Measurements from ENCODE around the gene TGFBR3L. TPM values are rescaled to one million over a fixed set of nuclear protein-coding genes. Genes with fewer than 3 reads are reported as not detected.
"Not testable (repeated sequence)": the region's sequence is repeated elsewhere in the genome, so short reads cannot be mapped to it uniquely, and the experiment has no call there.

TGFBR3L gene
- total and polyA plus RNA-seq, 3 donors from 2014 or later, result 1.2 to 2.2 TPM; not detected in 1

DNA sequence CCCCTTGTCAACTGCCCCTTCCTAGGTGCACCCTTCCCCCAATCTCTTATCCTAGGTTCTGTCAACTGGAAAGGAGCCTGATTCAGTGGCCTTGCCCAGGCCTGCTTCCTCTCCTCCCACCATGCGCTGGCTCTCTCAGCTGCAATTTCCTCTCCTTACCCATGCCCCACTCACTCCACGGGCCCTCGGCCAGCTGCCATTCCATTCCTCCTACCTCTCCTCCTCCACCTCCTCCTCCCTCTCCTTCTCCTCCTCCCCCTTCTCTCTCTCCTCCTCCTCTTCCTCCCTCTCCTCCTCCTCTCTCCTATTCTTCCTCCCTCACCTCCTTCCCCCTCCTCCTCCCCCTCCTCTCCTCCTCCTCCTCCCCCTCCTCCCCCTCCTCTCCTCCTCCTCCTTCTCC, 38.4 kb downstream of the TGFBR3L start:
- 34 to 41% methylated on average over 3 of the region's 3 CpGs for WGBS, 2 donors
- TF ChIP-seq, protein P1, sequence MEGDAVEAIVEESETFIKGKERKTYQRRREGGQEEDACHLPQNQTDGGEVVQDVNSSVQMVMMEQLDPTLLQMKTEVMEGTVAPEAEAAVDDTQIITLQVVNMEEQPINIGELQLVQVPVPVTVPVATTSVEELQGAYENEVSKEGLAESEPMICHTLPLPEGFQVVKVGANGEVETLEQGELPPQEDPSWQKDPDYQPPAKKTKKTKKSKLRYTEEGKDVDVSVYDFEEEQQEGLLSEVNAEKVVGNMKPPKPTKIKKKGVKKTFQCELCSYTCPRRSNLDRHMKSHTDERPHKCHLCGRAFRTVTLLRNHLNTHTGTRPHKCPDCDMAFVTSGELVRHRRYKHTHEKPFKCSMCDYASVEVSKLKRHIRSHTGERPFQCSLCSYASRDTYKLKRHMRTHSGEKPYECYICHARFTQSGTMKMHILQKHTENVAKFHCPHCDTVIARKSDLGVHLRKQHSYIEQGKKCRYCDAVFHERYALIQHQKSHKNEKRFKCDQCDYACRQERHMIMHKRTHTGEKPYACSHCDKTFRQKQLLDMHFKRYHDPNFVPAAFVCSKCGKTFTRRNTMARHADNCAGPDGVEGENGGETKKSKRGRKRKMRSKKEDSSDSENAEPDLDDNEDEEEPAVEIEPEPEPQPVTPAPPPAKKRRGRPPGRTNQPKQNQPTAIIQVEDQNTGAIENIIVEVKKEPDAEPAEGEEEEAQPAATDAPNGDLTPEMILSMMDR (IDR thresholded peaks at IDR 0.05), result no peak
- TF ChIP-seq POLR2A (IDR thresholded peaks at IDR 0.05), result no peak
- DNase-seq, result no peak
- H3K4me3 ChIP-seq, result no peak overlapping the region
- no peaks in the 10 kb centered on the region for H3K4me1 ChIP-seq
- no peaks in the 10 kb centered on the region for H3K36me3 ChIP-seq (ENCODE audit: low read depth, missing control alignments)
- intact Hi-C loops (cut with DNase I; ENCODE audit: low total_unique reads), result no loop called here
- H3K9me3 ChIP-seq, result no peaks in the 10 kb centered on the region
- H3K27me3 ChIP-seq, result no peaks in the 10 kb centered on the region
- H3K27ac ChIP-seq, result no peak overlapping the region

DNA sequence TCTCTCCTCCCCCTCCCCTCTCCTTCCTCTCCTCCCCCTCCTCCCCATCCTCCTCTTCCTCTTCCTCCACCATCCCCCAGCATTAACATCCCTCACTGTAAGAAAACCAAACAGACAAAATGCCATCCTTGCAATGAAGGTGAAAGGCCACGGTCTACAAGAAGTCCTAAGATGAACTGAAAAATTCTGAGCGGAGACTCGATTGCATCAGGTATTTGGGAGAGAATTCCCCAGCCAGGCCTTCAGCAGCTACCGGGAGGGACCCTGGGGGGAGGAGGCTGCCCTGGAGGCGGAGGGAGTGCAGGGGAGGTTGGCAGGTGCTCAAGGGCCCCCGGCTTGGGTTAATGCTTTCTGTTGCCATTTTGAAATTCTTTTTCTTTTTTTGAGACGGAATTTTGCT, 38.9 kb downstream of the TGFBR3L start:
- TF ChIP-seq, protein P1 (IDR thresholded peaks at IDR 0.05), result no peak
- TF ChIP-seq POLR2A (IDR thresholded peaks at IDR 0.05), result no peak
- intact Hi-C loops (cut with DNase I; ENCODE audit: low total_unique reads), result no loop called here
- Histone ChIP-seq H3K9me3 (no peaks in the 10 kb centered on the region), H3K36me3 (ENCODE audit: low read depth, missing control alignments) (no peaks in the 10 kb centered on the region), H3K27me3 (no peaks in the 10 kb centered on the region), H3K4me3 (no peak overlapping the region), H3K27ac (no peak overlapping the region), H3K4me1 (no peaks in the 10 kb centered on the region)
- no peak for DNase-seq
- 65 to 68% methylated on average over 7 of the region's 7 CpGs for WGBS, 2 donors

DNA sequence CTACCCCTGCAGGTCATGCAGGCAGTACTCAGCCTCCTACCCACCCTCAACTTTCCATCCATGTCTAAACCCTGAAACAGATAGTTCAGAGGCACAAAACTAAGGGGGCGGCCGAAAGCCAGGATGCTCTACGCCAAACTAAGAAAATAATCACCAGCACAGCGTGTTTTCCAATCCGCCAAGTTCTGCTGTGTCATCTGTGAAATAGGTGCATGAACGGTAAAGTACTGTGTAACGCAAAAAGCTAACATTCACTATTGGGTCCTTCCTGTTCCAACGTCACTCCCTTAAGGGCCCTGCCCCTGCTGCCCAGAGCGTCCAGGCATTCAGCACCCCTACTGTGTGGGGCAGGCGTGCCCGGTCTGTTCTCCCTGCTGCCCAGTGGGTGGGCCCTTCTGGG, 41.1 kb downstream of the TGFBR3L start:
- H3K36me3 ChIP-seq (ENCODE audit: low read depth, missing control alignments), result no peaks in the 10 kb centered on the region
- H3K9me3 ChIP-seq, result no peaks in the 10 kb centered on the region
- intact Hi-C loops (cut with DNase I; ENCODE audit: low total_unique reads), result no loop called here
- TF ChIP-seq, protein P1 (IDR thresholded peaks at IDR 0.05), result no peak
- TF ChIP-seq POLR2A (IDR thresholded peaks at IDR 0.05), result no peak
- no peak for DNase-seq
- no peaks in the 10 kb centered on the region for H3K27me3 ChIP-seq
- no peak overlapping the region for H3K4me3 ChIP-seq
- 92 to 93% methylated on average over 10 to 11 of the region's 11 CpGs for WGBS, 2 donors
- no peak overlapping the region for H3K27ac ChIP-seq
- no peaks in the 10 kb centered on the region for H3K4me1 ChIP-seq

DNA sequence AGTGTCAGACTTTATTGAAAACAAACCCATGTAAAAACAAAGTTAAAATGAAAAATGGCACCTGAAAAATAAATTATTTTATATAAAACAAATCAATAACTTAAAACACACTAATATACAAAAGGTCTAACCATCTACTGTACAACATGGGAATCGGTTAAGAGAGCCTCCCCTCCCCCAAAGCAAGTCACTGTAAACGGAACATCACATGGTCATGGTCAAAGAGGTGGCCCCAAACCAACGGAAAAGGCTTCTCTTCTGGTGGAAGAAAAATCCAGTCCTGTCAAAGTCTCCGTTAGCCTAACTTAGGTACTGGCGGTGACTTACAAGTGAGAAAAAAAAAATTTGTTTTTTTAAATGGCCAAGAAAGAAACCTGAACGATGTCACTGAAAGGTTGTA, 44.6 kb downstream of the TGFBR3L start:
- H3K4me3 ChIP-seq, result no peak overlapping the region
- DNase-seq, result no peak
- no peaks in the 10 kb centered on the region for H3K27me3 ChIP-seq
- no peaks in the 10 kb centered on the region for H3K9me3 ChIP-seq
- intact Hi-C loops (cut with DNase I; ENCODE audit: low total_unique reads), result no loop called here
- TF ChIP-seq, protein P1 (IDR thresholded peaks at IDR 0.05), result no peak
- TF ChIP-seq POLR2A (IDR thresholded peaks at IDR 0.05), result no peak
- no peaks in the 10 kb centered on the region for H3K36me3 ChIP-seq (ENCODE audit: low read depth, missing control alignments)
- 68 to 77% methylated on average over 6 of the region's 6 CpGs for WGBS, 2 donors
- H3K27ac ChIP-seq, result no peak overlapping the region
- H3K4me1 ChIP-seq, result no peaks in the 10 kb centered on the region

DNA sequence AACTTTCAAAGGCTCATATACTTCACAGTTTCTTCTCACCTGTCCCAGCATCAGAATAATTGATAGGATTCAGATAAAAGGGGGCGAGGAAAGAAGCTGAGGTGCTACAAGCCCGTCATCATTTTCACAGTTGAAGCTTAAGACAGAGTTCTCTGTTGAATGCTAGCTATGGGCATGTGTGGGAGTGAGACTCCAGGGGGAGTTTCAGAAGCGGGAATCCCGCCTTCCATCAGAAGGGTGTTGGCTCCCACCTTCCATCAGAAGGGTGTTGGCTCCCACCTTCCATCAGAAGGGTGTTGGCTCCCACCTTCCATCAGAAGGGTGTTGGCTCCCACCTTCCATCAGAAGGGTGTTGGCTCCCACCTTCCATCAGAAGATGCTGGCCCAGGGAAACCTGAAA, 46.5 kb downstream of the TGFBR3L start:
- H3K27me3 ChIP-seq; H3K27ac ChIP-seq; H3K4me1 ChIP-seq; H3K36me3 ChIP-seq (ENCODE audit: low read depth, missing control alignments); H3K9me3 ChIP-seq; DNase-seq; H3K4me3 ChIP-seq; intact Hi-C loops (cut with DNase I; ENCODE audit: low total_unique reads): not testable (repeated sequence)
- 82 to 93% methylated on average over 4 of the region's 4 CpGs for WGBS, 2 donors

Data from testis (tissue), 3 donors.